GM21515 (cell line): Measurements from ENCODE around the gene MNS1.
A peak's percentile ranks its signal among the peaks of the same experiment; 100 is the strongest.
"Not testable (repeated sequence)": the region's sequence is repeated elsewhere in the genome, so short reads cannot be mapped to it uniquely, and the experiment has no call there.

Source experiments
- ATAC-seq: cut with Tn5 transposase; IDR thresholded peaks from one replicate; pipeline ENCODE4 v1.9.1; 2021; ENCODE audit not compliant: unreplicated experiment

Gene MNS1, protein sequence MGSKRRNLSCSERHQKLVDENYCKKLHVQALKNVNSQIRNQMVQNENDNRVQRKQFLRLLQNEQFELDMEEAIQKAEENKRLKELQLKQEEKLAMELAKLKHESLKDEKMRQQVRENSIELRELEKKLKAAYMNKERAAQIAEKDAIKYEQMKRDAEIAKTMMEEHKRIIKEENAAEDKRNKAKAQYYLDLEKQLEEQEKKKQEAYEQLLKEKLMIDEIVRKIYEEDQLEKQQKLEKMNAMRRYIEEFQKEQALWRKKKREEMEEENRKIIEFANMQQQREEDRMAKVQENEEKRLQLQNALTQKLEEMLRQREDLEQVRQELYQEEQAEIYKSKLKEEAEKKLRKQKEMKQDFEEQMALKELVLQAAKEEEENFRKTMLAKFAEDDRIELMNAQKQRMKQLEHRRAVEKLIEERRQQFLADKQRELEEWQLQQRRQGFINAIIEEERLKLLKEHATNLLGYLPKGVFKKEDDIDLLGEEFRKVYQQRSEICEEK

DNA sequence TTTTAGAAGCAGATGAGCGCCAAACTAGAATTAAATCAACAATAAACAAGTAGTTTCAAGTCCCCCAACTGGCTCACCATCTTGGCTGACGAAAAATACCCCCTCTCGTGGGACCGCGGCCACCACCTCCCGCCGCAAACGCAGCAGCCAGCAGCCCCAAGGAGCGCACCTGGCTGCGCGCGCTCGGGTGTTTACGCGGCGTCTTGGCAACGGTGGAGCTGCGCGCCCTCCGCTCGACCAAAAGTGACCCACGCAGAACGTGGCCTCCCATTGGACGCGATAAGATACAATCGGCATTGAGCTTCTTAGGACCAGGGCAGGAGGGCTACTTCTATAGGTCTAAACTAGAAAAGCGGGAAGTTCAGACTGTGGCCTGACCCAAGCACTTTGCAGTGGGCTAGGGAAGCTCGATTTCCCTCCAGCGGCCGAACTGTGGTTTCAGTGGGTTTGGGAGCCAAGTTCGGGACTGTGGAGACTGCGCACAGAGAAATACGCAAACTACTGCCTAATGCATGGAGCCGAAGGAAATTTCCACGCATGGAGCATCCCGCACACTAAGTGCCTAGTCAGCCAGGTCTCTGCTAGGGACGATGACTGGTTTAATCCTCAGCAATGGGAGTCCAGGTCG lies at the start of gene MNS1:
Gene MNS1 (minus strand): TSS at position 245 of the 628 bp plus-strand sequence. CDS start 165 bp downstream, at position 80.
- peak; percentile 100 for ATAC-seq

DNA sequence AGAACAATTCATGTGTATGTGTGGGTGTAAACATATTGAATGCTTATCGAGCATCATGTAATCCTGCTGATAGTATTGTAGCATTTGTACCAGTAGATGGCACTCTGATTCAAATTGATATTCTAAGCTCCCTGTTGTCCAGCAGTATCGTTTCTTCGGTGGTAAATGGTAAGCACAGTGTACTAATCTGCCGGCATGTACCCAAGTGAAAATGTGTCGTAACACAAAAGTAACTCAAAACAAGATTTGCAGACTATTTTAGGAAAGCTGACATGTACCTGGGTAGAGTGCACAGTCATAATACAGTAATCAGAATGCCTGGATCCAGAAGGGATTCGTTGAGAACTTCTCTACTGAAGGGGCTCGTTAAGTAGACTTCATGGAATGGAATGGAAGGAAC lies 31.7 kb upstream of the MNS1 start:
- ATAC-seq = peak; percentile 64

DNA sequence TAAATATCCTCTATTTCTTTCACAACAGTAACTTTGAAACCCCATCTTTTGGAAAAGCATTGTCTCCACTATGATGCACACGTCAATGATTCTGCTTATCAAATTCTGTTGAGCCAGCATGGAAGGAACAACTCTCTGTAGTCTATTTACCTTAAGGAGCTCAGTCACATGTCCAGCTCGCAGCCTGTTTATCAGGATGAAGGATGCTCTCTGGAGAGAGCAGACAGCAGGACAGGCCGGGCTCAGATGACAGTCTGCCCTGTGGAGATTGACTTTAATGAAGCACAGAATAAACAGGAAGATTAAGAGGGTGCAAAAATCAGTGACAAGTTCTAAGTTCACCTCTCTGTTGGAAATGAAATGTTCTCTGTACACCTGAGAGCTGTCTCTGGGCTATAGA lies 30.6 kb upstream of the MNS1 start:
- no peak for ATAC-seq

DNA sequence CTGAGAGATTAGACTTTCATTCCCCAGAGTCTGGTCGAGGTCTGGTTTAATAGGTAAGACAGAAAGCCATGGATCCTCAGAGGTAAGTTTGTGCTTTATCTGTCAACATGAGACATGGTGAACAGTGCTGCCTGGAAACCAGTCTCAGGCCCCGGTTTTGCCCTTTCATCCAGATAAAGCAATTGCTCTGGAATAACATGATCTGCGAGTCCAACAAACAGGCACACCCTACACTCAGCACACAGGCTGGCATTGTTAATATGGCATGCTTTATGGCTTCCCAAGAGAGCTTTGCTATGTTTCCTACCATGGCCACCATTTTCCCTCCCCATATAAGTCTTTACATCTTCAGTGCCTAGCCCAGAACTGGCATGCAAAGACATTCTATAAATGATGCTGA lies 30.1 kb upstream of the MNS1 start:
- ATAC-seq = no peak

DNA sequence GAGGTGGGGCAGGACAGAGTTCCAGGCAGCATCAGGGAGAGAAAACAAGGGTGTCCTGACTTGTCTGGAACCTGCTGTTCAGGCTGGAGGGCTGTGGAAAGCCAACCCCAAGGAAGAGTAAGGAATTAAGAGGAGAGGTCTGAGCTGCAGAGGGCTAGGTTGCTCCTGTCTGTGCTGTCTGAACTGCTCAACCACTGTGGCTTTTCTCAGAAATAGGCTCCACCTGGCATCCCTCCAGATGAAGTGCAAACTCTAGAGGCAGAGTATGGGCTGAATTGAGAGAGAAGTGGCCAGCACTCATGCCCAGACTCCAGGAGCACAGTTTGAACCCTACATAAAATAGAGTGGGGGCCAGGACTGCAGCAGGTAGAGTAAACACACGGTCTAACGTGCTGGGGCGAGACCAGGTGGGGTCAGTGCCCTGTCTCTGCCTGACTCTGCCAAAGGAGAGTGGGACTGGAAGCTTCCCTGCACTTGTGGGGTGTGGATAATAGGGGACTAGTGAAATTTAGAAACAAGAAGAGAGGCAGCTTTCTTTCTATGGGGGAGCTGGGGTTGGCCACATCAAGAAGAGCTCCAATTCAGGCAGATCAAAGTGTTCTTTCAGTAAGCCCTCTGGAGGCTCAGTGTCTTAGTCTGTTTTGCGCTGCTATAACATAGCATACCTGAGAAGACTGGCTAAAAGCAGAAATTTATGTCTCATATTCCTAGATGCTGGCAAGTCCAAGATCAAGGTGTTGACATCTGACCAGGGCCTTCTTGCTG lies 28.0 kb upstream of the MNS1 start:
- no peak for ATAC-seq

DNA sequence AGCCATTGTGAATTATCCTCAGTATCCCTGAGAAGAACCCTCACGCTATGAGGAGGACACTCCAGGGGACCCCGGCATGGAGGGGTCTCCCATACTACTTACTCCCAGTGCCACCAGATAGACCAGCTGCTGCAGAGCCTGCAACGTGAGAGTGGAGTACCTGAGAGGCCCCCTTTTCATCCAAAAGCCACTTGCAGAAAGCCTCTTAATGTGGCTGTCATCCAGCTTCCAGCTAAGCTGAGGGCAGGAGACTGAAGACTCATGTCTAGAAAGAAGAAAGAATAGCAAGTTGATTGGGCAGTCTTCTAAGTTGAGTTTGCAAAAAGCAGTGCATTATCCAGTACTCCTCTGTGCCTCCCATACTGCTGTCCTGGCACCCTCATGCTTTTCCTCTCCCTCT lies 27.3 kb upstream of the MNS1 start:
- no peak for ATAC-seq

DNA sequence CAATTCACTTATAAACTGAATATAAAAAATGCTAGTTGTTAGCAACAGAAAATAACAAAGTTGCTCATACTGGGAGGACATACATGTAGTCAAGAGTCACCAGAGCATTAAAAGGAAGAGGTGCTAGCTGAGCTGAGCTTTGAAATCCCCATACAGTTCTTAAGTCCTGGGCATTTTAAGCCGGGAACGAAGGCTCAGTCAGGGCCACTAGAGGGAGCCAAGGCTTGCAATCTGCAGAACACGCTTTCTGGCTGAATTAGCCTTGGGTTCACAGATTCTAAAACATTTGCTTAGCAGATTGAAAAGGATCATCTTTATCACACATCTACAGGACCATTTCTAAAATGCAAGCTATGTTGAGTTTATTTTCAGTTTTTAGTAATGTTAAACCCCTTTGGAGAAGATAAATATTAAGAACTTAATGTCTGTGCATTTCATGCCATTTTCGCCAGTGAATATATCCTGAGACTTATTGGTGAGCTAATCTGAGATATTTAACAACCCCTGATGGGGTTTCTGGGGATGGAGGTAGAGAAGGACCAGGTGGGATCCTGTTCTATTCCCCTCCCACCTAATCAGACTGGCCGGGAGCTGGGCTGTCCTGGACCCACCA lies 26.3 kb upstream of the MNS1 start:
- no peak for ATAC-seq

DNA sequence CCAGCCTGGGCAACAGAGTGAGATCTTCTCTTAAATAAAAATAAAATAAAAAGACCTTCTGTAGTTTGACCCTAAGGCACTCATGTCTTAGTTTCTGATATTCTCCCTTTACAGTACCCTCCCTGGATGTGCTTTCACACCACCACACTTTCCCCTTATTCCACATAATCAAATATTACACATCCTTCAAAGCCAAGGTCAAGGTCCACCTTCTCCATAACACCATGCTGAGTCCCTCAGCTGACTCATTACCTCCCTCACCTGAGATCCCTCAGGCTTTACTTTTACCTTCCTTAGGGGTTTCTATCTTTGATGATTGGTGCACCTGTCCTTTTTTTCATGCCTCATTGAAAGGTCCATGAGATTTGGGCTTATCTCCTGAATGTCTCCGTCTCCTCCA lies 25.5 kb upstream of the MNS1 start:
- no peak for ATAC-seq

DNA sequence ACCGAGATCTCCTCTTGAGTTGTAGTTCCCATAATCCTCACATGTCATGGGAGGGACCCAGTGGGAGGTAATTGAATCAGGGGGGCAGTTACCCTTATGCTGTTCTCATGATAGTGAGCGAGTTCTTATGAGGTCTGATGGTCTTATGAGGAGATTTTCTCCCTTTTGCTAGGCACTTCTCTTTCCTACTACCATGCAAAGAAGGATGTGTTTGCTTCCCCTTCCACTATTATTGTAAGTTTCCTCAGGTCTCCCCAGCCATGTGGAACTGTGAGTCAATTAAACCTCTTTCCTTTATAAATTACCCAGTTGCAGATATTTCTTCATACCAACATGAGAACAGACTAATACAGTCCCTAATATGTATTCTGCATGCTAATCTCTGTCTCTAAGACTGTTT lies 21.3 kb upstream of the MNS1 start:
- not testable (repeated sequence) for ATAC-seq

DNA sequence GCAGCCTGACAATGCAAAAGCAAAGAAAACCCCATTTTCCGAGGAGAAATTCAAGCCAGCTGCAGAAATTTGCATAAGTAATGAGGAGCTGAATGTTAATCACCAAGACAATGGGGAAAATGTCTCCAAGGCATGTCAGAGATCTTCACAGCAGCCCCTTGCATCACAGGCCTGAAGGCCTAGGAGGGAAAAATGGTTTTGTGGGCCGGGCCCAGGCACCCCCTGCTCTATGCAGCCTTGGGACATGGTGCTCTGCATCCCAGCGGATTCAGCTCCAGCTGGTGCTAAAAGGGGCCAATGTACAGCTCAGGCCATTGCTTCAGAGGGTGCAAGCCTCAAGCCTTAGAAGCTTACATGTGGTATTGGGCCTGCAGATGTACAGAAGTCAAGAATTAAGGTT lies 20.5 kb upstream of the MNS1 start:
- not testable (repeated sequence) for ATAC-seq

DNA sequence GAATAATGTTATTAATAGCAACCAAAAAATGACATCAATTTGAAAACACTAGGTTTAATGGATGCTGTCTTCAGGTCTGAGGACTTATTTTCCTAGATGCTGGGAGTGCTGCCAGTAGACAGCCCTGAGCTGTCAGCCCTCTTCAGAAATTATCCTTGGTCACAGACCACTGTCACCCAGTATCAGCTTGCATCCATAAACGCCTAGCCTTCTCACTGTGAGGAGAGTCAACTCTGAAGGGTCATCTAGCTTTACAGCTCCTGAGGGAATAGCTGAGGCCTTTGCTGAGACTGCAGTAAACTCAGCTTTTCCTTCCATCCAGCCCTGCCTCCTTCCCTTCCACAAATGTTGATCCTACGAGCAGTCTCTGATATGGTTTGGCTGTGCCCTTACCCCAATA lies 19.4 kb upstream of the MNS1 start:
- no peak for ATAC-seq

DNA sequence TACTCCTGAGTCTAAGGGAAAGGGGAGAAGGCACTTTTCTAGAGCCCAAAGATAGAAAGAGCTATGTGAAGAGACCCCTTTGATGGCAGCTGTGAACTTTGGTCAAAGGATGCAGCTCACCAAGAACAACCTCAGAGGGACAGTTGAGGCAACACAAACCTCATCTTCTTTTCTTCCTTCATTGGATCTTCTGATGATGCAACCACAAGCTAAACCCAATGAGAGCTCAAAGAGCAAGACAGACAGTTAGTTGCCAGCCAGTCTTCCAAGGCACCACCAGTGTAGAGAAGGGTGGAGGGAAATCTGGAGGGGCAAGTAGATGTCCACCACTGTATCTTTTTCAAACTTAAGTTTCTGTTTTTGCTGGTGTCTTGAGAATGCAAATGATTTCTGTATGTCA lies 10.4 kb upstream of the MNS1 start:
- no peak for ATAC-seq

DNA sequence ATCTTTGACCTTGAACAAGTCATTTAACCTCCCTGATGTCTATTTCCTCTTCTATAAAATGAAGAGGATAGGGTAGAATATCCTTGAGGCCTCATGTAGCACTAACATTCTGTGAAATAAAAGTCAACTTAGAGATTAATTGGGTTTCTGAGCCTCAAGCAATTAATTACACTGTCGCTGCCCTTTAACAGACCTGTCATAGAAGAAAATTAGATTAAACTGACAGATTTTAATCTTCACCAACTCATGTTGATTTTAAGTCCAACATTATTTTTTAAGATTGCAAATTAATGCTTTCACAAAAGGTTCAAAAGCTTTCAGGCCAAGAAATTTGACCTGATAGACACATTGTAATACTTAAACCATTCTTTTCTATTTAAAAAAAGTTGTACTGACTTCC lies 8.1 kb upstream of the MNS1 start:
- ATAC-seq = no peak

DNA sequence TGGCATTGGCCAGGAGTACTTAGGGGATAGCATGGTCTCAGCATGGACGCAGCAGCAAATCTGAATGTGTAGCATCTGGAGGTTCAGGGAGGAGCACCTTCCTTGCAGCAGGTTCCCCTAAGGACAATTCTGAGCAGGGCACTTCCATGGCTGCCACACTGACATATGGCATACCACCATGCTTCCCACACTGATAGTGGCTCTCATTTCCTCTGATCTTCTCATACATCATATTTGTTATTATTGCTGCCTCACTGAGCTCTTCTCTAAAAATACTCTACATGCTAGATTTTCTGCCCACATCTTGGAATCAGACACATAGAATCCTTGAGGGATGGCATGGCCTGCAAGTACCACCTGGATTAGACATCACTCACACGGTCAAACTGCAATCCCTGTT lies 7.3 kb upstream of the MNS1 start:
- ATAC-seq = no peak

DNA sequence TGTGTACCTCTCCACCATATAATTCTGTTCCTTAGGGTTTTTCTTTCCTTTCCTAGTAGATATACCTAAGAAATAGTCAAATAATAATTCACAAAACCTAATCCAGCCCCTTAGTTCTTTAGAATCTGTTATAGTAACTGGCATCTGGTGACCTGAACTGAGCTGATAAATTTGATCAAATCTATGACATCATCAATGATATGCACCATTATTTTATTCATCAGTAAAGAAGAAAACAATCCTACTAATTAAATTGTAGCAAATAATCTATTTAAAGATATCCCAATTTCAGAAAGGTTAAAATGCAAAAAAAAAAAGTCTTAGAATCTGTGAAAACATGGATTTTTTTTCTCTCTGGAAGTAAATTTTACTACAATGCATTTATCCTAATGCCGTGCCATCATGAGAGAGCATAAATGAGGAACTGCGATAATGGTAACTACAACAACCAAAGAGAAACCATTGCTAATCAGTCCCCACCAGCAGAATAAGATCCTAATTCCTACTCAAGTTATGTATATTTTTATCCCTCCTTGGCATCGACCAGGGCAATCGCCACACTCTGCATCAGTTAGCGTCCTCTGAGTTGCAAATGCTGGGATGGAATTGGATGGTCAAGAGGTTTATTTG lies 6.6 kb upstream of the MNS1 start:
- no peak for ATAC-seq

DNA sequence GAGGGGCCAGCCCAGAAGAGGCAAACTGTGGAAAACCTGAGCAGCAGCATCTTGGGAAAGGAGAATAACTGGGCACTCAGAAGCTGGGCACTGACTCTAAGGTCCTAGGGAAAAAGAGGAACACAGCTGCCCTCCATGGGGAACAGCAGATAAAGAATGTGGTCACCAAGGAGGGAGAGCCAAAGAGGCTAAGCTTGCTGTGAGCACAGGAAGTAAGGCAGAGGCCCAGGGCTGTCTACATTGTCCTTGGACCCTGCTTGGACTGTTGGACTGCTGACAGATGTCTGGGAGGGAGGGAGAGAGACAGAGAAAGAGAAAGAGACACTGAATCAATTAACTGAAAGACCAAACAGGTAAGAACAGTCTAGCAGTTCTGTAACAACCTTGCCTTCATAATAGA lies 4.5 kb upstream of the MNS1 start:
- no peak for ATAC-seq

DNA sequence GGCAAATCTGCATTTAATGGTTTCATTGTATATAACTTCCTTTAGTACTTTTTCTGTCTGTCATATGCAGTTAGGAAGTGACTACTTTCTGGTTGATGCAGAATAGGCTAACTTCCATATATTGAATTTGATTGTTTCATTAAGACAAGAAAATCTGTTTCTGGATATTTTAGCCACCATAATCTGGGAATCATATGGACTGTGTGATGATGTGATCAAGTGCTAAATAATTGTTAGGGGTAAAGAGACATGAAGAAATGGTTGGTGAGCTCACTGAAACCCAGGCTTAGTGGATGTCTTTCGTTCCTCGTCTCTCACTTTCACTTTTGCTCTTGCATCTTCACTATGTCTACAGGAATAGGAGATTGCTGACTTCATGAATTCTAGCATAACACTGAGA lies 3.5 kb upstream of the MNS1 start:
- ATAC-seq = peak; percentile 44

DNA sequence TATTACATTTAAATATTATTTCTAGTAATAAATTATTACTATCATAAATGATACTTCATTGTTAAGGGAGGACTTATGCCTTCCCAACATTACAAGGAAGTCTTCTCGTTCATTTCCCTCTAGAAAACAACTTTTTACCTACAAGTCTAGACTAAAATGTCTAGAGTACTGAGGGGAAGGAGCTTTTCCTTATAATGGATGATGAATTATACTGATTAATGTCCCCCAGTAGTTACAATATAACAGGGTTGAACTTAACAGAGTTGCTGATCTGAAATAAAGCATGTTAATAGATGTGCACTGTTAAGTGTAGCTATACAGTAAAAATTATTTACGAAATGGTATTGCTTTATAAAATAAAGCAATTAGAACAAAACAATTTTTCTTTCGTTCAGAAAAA lies 2.7 kb upstream of the MNS1 start:
- no peak for ATAC-seq

DNA sequence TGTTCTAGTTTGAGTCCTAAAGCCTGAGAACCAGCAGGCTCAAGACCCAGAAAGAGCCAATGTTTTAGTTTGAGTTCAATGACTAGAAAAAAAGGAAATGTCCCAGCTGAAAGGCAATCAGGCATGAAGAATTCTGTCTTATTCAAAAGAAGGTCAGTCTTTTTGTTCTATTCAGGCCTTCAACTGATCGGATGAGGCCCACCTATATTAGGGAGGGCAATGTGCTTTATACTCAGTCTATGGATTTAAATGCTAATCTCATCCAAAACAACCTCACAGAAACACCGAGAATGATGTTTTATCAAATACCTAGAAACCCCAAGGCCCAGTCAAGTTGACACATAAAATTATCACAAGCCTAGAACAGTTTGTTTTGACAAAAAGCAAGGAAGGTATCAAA lies 4.0 kb downstream of the MNS1 start:
- no peak for ATAC-seq

DNA sequence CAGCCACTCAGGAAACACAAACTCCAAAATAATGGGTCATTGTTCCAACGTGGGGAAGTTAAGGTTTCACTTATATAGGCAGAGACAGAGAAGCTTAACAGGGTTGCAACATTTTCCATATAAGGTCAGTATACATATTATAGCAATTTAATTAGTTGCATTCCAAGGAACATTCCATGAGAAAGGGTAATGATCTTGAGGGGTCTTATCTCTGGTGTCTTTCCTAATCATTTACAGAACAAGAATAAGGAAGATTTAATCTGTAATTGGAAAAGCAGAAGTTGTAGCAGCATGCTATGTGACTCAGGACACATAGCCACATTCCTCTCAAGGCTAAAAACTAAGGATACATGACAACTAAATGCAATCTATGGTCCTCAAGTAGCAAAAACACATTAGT lies 4.9 kb downstream of the MNS1 start:
- no peak for ATAC-seq

DNA sequence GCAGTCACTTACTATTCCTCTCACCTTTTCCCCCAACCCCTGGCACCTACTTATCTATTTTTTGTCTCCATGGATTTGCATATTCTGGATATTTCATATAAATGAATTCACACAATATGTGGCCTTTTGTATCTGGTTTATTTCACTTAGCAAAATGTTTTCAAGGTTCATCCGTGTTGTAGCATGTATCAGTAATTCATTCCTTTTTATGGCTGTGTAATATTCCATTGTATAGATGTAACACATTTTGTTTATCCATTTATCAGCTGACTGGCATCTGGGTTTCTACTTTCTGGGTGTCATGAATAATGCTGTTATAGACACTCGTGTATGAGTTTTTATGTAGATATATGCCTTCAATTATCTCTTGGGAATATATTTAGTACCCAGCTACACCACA lies 5.8 kb downstream of the MNS1 start:
- ATAC-seq = no peak
